GM21381 (cell line): ENCODE measurements around the gene SELENON.

Experiments
- ATAC-seq: cut with Tn5 transposase; IDR thresholded peaks from one replicate; pipeline ENCODE4 v1.9.1; 2021; ENCODE audit warnings: mild to moderate bottlenecking, moderate library complexity; ENCODE audit not compliant: unreplicated experiment

Gene SELENON

DNA sequence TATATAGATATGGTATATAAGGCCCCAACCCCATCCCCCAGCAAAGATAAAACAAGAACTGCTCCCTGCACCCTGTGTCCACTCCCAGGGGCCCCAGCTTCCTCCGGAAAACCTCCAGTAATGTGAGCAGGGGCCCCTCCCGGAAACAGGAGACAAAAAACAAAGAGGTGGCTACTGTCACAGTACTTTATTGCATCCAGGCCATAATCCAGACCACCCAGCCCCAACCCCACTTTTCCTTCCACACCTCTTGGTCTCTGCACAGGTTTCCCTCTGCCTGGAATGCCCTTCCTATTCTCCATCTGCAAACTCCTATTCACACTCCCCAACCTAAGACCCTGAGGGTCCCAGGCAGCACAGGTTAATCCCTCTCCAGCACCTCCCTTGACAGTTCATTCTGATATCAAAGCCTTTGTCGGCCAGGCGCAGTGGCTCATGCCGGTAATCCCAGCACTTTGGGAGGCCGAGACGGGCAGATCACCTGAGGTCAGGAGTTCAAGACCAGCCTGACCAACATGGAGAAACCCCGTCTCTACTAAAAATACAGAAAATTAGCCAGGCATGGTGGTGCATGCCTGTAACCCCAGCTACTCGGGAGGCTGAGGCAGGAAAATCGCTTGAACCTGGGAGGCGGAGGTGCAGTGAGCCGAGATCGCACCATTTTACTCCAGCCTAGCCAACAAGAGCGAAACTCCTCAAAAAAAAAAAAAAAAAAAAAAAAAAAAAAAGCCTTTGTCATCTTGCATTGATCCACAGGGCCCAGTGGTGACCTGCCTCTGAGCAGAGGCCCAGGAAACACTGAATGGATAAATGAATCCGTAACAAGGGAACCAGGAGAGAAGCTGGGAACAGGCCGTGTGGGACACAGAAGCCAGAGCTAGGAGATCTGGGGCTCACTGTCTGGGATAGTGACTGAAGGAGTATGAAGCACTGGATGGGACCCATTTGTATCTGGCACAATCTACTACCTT, 61.6 kb downstream of the SELENON start:
- no peak for ATAC-seq

DNA sequence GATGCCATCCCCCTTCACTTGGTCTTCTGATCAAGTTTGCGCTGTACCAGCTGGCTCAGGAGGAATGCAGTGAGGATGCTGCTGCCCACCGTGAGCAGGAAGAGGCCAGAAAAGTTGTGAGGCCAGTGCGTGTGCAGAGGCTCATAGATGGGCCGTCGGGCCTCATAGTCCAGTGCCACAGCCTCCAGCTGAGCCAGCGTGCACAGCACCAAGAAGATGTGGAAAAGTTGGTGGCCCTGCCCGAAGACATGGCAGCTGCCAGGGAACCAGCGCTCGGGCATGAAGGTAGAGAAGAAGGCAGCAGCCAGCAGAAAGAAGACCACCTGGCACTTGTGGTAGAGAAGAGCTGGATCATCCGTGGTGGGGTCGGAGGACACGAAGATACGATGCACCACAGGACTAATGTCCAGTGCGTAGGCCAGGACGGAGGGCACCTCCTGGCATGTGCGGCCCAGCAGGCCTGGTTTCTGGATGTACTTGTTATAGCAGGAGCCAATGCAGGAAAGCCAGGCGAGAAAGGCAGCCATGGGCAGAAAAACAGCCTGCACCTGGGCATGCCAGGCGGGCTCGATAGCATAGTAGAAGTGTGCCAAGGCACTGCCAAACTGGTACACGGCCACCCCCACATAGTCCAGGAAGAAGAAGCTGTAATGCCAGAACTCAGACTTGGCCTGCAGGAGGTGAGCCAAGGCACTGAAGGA, 62.9 kb downstream of the SELENON start:
- ATAC-seq, result no peak

DNA sequence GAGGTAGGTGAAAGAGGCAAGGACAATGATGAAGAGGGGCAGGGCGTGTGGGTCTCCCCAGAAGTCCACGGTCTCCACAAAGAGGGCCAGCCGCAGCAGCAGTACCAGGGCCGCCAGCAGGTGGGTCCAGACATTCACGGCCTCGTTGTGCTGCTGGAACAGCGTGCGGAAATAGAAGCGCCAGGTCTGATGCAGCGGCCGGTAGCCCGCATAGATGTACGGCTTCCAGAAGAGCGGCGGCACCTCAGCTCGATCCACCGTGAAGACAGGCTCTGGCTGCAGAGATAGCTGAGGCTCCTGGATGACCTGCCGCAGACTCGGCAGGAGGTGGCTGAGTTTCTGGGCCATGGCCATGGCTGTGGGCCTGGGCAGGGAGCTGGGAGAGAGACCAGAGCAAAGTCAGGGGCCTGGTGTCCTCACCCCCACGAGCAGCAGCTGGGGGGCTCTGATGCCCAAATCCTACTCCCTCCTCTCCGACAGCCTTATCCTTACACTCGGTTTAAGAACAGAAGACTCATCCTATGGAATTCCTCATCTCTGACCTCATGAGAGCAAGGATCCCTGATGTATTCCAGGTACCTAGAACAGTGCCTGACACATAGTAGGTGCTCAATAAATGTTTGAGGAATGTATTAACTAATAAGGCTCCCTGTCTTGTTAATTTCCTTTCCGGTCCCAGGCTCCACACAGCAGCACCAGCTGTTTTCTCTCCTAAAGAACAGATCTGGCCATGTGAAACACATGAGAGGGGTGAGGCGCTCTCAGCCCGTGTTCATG, 63.7 kb downstream of the SELENON start:
- no peak for ATAC-seq

DNA sequence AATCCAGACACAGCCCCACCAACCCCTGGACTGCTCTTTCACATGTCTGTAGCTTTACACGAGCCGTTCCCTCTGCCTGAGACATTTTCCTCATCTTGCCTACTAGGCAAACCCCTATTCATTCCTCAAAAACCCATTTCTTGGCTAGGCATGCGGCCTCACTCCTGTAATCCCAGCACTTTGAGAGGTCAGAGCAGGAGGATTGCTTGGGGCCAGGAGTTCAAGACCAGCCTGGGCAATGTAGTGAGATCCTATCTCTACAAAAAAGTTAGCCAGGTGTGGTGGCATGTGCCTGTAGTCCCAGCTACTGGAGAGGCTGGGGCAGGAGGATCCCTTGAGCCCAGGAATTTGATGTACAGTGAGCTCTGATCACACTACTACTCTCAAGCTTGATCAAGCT, 64.4 kb downstream of the SELENON start:
- no peak for ATAC-seq

DNA sequence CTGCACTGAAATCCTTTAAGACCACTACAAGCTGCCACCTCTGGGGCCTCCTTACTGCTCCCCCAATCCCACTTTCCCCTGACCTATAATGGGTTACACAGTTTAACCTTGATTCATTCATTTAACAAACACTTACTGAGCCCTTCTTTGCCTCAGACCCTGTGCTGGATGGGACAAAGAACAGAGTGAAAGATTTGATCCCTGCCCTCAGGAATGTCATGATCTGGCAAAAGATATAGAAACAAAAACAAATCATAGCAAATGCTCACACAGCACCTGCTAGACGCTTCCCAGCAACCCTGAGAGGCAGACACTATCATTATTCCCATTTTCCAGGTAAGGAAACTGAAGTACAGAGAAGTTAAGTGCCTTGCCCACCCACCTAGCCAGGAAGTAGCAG, 66.3 kb downstream of the SELENON start:
- ATAC-seq, result no peak

DNA sequence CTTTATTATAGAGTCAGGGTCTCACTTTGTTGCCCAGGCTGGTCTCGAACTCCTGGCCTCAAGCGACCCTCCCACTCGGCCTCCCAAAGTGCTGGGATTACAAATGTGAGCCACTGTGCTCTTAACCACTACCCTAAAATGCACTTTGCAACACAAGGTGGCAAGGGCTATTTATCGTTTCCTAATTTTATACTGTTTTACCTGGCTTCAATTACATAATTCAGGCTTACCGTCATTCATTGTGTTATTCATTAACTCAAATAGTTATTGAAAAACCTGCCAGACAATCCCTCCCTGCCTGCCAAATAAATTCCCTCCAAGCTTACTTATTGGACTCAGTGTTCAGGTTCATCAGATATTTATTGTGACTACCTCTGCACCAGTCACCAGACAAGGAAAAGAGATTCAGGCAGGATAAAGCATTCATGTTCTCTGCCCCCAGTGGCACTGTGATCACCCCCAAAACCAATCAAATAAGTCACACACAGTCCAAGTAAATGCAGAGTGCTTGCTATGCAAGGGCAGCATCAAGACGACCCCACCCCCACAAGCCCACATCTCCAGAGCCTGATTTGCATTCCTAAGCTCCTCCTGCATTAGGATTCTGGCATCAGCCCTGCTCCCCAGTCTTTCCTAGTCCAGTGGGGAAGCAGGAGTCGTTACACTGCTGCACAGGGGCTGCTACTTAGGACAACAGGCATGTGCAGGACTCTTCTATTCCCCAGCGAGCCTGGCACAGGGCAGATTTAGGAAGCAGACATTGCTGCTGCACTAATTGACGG, 67.4 kb downstream of the SELENON start:
- ATAC-seq, result no peak
